C4-2B (cell line): ENCODE results near the gene SCD.

Experiments
- H3K27ac ChIP-seq: fragments of 450-650 bp; 2 replicates; pipeline ENCODE4 v1.5.1; 2017
- CTCF ChIP-seq: fragments of 450-650 bp; conservative IDR thresholded peaks from 2 replicates; pipeline ENCODE4 v1.5.1; 2017; ENCODE audit warnings: mild to moderate bottlenecking
- ZFX ChIP-seq: fragments of 450-650 bp; IDR thresholded peaks from 2 replicates; pipeline ENCODE4 v1.6.1; 2017

SCD gene

GRCh38 chr10:100330079-100330478, 17.0 kb upstream of the SCD start, which contains the start of gene PKD2L1:
Gene PKD2L1, minus strand, starts transcription at chr10:100330228. Its CDS starts 125 bp downstream, at chr10:100330103.
- TF ChIP-seq ZFX: no peak
- no peak for TF ChIP-seq CTCF
- H3K27ac ChIP-seq: no peak within 1 kb of the TSS

GRCh38 chr10:100333106-100333505, 13.9 kb upstream of the SCD start:
- TF ChIP-seq CTCF (no peak), ZFX (no peak)
- no peak overlapping the region for H3K27ac ChIP-seq

- no peak for TF ChIP-seq ZFX
- TF ChIP-seq CTCF: no peak
- H3K27ac ChIP-seq: no peak overlapping the region
These were observed 13.2 kb upstream of the SCD start for GRCh38 chr10:100333661-100334440.

GRCh38 chr10:100334762-100335161, 12.3 kb upstream of the SCD start:
- TF ChIP-seq CTCF (no peak), ZFX (no peak)
- no peak overlapping the region for H3K27ac ChIP-seq

GRCh38 chr10:100338434-100339036, 8.5 kb upstream of the SCD start:
- TF ChIP-seq CTCF: peak; percentile 84
- TF ChIP-seq ZFX: no peak
- no peak overlapping the region for H3K27ac ChIP-seq

GRCh38 chr10:100339236-100339635, 7.8 kb upstream of the SCD start:
- no peak for TF ChIP-seq CTCF
- H3K27ac ChIP-seq: no peak overlapping the region
